ENCODE results near the gene MICU1.

DNA sequence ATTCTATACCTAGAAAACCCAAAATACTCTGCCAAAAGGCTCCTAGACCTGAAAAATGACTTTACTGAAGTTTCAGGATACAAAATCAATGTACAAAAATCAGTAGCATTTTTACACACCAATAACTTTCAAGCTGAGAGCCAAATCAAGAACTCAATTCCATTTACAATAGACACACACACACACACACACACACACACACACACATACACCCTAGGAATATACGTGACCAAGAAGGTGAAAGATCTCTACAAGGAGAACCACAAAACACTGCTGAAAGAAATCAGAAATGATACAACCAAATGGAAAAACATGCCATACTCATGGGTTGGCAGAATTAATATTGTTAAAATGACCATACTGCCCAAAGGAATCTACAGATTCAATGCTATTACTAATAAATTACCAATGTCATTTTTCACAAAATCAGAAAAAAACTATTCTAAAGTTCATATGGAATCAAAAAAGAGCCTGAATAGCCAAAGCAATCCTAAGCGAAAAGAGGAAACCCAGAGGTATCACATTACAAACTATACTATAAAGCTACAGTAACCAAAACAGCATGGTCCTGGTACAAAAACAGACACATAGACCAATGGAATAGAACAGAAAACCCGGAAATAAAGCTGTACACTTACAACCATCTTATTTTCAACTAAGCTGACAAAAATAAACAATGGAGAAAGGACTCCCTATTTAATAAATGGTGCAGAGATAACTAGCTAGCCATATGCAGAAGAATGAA is 122.0 kb downstream of the MICU1 start:
- TF ChIP-seq, protein P1, sequence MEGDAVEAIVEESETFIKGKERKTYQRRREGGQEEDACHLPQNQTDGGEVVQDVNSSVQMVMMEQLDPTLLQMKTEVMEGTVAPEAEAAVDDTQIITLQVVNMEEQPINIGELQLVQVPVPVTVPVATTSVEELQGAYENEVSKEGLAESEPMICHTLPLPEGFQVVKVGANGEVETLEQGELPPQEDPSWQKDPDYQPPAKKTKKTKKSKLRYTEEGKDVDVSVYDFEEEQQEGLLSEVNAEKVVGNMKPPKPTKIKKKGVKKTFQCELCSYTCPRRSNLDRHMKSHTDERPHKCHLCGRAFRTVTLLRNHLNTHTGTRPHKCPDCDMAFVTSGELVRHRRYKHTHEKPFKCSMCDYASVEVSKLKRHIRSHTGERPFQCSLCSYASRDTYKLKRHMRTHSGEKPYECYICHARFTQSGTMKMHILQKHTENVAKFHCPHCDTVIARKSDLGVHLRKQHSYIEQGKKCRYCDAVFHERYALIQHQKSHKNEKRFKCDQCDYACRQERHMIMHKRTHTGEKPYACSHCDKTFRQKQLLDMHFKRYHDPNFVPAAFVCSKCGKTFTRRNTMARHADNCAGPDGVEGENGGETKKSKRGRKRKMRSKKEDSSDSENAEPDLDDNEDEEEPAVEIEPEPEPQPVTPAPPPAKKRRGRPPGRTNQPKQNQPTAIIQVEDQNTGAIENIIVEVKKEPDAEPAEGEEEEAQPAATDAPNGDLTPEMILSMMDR (IDR thresholded peaks at IDR 0.05), result no peak
- TF ChIP-seq POLR2A (IDR thresholded peaks at IDR 0.05), result no peak
- no peak for TF ChIP-seq POLR2AphosphoS5 (IDR thresholded peaks at IDR 0.05; ENCODE audit: insufficient read depth in 1 of 2, low read depth in 1 of 2)
